Measurements from ENCODE around the gene TMEM80.

TMEM80 gene

GRCh38 chr11:699753-700152 is 4.1 kb downstream of the TMEM80 start:
- no peak for DNase-seq (ENCODE audit: low read depth)

GRCh38 chr11:701741-702461 is 6.3 kb downstream of the TMEM80 start:
- DNase-seq (ENCODE audit: low read depth), result no peak

- no peak for DNase-seq (ENCODE audit: low read depth)
Observed at GRCh38 chr11:702462-703461, 7.1 kb downstream of the TMEM80 start.

GRCh38 chr11:703506-703905 is 7.9 kb downstream of the TMEM80 start:
- no peak for DNase-seq (ENCODE audit: low read depth)

DNA sequence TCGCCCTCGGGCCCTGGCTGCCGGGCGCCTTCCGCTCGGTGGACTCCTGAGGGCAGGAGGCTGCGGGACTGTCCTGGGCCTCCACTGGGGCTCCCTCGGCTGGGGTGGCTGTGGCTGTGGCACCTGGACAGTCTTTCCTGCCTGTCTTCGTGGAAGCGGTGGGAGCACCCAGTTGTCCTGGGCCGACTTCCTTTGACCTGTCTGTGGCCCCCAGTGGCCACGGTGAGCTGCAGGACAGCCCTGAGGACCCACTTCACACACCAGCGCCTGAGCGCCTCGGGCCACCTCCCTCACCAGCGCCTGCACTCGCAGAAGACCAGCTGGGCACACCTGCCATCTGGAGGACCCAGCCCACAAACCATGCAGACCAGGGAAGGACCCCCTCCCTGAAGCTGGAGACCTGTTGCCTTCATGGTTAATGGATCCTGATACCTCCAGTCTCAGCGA is 8.6 kb downstream of the TMEM80 start:
- DNase-seq (ENCODE audit: low read depth), result no peak

DNA sequence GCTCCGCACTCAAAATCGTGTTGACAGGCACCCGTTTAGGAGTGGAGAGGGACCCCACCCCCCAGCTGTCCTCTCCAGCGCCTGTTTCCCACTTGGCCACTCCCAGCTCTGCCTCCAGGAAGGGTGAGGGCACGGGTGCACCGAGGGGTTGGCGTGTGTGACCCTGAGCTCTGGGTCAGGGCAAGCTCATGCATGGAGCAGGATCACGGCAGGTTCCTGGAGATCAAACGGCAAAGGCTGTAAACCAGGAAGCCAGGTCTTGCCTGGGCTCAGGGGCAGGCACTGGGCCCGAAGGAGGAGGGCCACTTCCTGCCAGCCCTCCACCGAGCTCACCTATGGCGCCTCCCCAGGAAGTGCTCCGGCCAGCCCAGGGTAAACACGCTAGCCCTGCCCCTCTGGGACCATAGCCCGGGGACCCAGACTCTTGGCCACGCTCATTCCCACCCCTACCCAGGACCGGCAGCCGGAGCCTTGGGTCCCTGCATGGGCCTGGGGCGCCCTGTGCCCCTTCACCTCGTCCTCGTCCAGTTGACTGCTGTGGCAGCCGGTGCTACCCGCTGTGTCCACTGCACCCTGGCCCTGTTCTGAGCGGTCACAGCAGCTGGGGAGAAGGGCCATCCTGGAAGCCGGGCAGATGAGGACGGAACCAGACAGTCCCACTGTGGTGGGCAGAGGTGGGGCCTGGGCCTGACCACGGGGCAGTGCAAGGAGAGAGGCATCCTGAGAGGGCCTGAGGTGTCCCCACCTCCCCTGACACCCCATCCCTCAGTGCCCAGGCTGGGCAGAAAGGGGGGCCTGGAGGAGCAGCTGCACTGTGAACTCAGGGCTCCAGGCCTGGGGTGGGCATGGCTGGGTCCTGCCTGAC is 9.4 kb downstream of the TMEM80 start:
- no peak for DNase-seq (ENCODE audit: low read depth)

DNA sequence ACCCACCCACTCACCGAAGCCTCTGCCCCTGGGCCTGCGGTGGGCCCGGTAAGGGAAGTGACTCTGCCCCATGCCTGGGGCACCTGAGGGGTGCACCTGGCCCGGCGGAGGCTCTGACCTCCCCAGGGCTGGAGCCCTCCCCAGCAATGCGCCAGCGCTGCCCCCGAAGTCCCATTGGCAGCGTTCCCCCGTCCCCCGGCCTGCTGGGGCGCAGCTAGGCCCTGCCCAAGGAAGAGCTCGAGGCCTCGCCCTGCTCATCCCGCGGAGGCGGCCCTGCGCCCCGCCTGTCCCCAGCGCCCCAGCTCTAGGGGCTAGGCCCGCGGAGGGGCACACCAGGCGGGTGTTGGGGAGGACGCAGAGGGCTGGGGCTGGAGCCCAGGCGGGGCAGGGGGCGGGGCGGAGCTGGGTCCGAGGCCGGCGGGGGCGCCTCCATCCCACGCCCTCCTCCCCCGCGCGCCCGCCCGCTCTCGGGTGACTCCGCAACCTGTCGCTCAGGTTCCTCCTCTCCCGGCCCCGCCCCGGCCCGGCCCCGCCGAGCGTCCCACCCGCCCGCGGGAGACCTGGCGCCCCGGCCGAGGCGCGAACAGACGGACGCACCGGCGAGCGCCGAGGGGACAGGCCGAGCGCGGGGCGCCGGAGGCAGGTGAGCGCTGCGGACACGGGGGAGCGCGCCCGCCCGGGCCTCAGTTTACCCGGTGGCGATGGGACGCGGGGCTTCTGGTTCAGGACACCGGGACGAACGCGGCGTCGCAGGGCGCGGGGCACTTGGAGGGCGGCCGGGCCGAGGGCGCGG is 10.2 kb downstream of the TMEM80 start, which contains the start of gene EPS8L2:
Gene EPS8L2, plus strand, starts transcription at position 586 of the 793 bp plus-strand sequence. CDS start 3,177 bp downstream, outside the sequence.
- no peak for DNase-seq (ENCODE audit: low read depth)

- no peak for DNase-seq (ENCODE audit: low read depth)
Observed at GRCh38 chr11:706439-706956, 10.9 kb downstream of the TMEM80 start.

DNA sequence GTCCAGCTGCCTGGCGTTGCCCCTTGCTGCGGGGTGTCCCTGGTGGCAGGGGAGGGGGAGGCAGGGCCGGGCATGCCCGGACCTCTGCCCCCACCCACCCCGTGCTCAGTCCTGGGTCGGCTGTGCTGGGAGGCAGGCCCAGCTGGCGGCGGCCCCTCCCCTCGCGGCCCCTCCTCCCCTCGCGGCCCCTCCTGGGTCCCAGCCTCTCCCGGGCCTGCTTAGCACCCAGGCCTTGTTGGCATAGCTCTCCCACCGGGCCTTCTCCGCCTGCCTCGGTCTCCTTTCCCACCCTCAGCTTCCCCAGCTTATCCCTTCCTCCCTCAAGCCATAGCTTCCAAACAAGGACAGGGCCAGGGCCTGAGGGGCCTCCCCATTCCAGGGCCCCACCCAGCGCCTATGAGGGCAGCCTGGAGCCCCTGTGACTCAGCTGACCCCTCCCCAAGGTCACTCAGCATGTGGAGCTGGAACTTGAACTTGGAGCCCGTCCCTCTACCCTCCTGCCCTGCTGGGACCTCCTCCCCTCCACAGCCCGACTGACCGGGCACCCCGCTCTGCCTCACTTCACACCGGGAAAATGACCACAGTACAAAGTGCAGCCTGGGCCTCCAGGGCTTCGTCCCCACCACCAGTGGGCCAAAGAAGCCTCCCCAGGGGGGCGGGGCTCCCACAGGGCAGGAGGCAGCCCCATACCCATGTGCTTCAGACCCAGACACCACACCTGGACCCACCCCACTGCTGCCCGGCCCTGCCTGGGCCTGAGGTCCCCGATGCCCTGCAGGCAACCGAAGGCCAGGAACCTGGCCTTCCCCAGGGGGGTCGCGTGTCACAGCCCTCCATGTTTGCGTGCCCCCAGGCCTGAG is 11.6 kb downstream of the TMEM80 start:
- DNase-seq (ENCODE audit: low read depth), result no peak

GRCh38 chr11:707817-708420 is 12.3 kb downstream of the TMEM80 start:
- no peak for DNase-seq (ENCODE audit: low read depth)

DNA sequence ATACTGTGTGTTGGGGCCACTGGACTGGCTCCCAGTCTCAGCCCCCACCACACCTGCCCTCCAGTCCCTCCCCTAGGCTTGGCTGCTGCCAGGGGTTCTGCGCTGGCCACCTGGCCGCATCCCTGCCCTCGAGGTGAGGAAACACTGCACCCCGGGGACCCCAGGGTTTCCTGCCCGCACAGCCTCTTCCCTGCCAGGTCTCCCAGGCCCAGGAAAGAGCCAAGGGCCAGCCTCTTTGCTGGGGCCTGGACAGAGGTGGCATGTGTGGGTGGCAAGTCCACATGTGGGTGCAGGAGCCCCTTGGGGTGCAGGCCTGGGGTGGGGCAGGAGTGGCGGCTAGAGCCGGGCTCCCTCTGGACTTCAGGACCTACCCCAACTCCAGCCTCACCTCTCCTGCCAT is 12.9 kb downstream of the TMEM80 start:
- no peak for DNase-seq (ENCODE audit: low read depth)

DNA sequence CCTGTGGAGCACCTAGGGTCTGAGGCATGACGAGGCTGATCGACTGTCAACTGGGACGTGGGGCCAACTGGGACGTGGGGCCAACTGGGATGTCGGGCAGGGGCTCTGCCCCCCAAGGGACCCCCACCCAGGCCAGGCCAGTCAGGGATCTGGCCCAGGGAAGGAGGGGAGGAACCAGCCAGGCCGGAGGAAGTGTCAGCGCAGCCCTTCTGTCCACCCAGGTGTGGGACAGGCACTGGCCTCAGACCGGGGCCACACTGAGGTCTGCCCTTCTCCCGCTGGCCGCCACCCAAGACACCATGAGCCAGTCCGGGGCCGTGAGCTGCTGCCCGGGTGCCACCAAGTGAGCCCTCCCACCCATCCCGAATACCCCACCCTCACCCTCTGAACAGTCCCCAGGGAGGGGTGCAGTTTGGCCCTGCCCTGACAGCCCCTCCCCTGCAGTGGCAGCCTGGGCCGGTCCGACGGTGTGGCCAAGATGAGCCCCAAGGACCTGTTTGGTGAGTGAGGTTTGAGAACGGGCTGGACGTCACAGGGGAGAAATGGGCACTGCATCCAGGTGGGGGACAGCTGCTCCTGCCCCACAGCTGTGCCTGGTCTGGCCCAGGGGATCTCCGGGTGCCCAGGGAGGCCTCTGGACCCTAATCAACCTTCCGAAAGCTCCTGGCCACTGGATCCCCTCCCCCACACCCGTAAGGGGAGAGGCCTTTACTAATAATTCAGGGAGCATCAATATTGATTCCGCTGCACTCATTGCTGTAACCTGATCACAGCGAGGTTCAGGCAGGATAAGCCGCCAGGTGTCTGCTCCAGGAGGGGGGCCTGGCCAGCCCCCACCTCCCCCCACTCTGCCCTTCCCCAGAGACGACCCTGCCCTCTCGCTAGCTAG is 13.7 kb downstream of the TMEM80 start:
- no peak for DNase-seq (ENCODE audit: low read depth)

DNA sequence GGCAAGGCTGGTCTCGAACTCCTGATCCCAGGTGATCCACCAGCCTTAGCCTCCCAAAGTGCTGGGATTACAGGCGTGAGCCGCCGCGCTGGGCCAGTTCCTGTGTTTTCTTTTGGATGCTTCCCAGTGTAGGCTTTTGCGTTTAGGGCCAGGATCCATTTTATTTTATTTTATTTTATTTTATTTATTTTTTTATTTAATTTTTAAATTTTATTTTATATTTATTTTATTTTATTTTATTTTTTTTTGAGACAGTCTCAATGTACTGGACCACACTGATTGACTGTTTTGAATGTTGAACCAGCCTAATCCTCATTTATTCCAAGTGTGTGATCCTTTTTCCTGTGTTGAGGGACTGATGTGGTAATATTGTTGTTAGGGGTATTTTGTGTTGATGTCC is 18.8 kb downstream of the TMEM80 start:
- no peak for DNase-seq (ENCODE audit: low read depth)

DNA sequence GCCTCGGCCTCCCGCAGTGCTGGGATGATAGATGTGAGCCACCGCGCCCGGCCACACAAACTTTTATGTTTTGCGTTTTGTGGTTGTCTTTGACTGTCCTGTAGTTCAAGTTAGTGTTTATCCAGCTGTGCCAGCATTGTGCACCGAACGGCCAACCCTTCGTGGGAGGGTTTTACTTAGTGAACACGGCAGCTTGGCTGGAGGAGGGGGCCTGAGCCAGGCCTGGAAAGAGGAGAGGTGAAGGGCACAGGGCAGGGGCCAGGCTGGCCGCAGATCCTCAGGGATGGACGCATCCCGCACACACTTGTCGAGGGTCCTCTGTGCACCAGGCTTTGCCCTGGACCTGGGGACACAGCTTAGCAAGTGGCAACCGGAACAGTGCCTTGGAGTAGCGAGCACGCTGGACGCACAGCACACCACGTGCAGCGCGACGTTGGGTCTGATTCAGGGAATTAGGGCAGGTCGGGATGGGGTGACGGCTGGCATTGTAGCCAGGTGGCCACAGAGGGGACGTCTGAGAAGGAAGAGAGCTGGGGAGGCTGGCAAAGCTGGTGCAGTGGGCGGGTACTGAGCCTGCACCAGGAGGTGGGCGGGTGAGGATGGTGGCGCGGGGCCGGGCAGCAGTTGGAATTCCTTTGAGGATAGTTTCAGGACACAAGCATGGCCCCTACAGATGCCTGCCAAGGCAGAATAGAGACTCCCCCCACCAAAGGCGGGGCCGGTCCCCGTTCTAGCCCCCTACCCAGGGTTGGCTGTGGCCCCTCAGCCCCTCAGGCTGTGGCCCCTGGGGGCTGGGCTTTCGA is 23.8 kb downstream of the TMEM80 start:
- no peak for DNase-seq (ENCODE audit: low read depth)

- DNase-seq (ENCODE audit: low read depth), result no peak
Observed at GRCh38 chr11:720017-720641, 24.5 kb downstream of the TMEM80 start.

DNA sequence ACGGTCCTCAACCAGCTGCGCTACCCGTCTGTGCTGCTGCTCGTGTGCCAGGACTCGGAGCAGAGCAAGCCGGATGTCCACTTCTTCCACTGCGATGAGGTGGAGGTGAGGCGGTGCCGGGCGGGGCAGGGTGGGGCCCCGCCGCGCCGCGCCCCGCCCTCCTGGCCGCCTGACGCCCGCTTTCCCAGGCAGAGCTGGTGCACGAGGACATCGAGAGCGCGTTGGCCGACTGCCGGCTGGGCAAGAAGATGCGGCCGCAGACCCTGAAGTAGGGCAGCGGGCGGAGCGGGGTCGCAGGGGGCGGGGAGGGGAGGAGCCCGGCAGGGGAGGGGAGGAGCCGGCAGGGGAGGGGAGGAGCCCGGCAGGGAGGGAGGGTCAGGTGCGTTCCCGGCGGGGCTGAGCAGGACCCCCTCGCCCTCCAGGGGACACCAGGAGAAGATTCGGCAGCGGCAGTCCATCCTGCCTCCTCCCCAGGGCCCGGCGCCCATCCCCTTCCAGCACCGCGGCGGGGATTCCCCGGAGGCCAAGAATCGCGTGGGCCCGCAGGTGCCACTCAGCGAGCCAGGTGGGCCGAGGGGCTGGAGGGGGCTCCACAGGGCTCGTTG is 25.1 kb downstream of the TMEM80 start:
- DNase-seq (ENCODE audit: low read depth), result no peak
